Activated CD8-positive, alpha-beta memory T cell treated with anti-CD3 and anti-CD28 coated beads for 1 hour (primary cell): ENCODE data around the gene MKLN1.
"Not testable (repeated sequence)": the region's sequence is repeated elsewhere in the genome, so short reads cannot be mapped to it uniquely, and the experiment has no call there.

Source experiments
- DNase-seq, 2 donors: peaks; one replicate each; pipeline ENCODE4 v3.0.0-alpha.2; 2020; ENCODE audit warnings: low read depth in 1 of 2; ENCODE audit errors: extremely low read depth in 1 of 2

Gene MKLN1

GRCh38 chr7:131497454-131497853, 169.8 kb downstream of the MKLN1 start:
- no peak for DNase-seq

GRCh38 chr7:131498237-131498885, 170.7 kb downstream of the MKLN1 start:
- DNase-seq, result no peak

GRCh38 chr7:131499801-131500200, 172.1 kb downstream of the MKLN1 start:
- no peak for DNase-seq

- DNase-seq, result no peak
Measured at GRCh38 chr7:131500357-131500756, 172.7 kb downstream of the MKLN1 start.

GRCh38 chr7:131501422-131501821, 173.7 kb downstream of the MKLN1 start:
- DNase-seq, result peak in 1 of 2 donors; percentile 16

GRCh38 chr7:131501930-131502685, 174.4 kb downstream of the MKLN1 start:
- no peak for DNase-seq

GRCh38 chr7:131502810-131503508, 175.3 kb downstream of the MKLN1 start:
- no peak for DNase-seq

- no peak for DNase-seq
Measured at GRCh38 chr7:131503639-131504038, 176.0 kb downstream of the MKLN1 start.

- DNase-seq, result no peak
Measured at GRCh38 chr7:131504157-131504899, 176.7 kb downstream of the MKLN1 start.

- not testable (repeated sequence) for DNase-seq
Measured at GRCh38 chr7:131505037-131505620, 177.5 kb downstream of the MKLN1 start.

- no peak for DNase-seq
Measured at GRCh38 chr7:131505636-131506557, 178.2 kb downstream of the MKLN1 start.

GRCh38 chr7:131506597-131506996, 178.9 kb downstream of the MKLN1 start:
- no peak for DNase-seq

GRCh38 chr7:131507592-131508331, 180.1 kb downstream of the MKLN1 start:
- DNase-seq, result peak; percentile 50 to 71

GRCh38 chr7:131508754-131509486, 181.2 kb downstream of the MKLN1 start:
- DNase-seq, result no peak

GRCh38 chr7:131509781-131510180, 182.1 kb downstream of the MKLN1 start:
- no peak for DNase-seq

- DNase-seq, result no peak
Measured at GRCh38 chr7:131511071-131511470, 183.4 kb downstream of the MKLN1 start.

GRCh38 chr7:131511774-131512535, 184.3 kb downstream of the MKLN1 start:
- DNase-seq, result no peak
